A673 (cell line): Measurements from ENCODE around the gene PCDHGA6.
"Not testable (repeated sequence)": the region's sequence is repeated elsewhere in the genome, so short reads cannot be mapped to it uniquely, and the experiment has no call there.

Experiments
- CTCF ChIP-seq: fragments of 300-800, 200-600 bp; sonication (generic); conservative IDR thresholded peaks from 2 replicates; pipeline ENCODE4 v1.5.1; 2017; ENCODE audit warnings: low read depth, mild to moderate bottlenecking, antibody characterized with exemption, low read length, moderate library complexity, mixed read lengths
- EZH2 ChIP-seq: fragments of 200-600 bp; sonication (generic); IDR thresholded peaks from 2 replicates; pipeline ENCODE4 v1.6.1; 2017; ENCODE audit warnings: borderline replicate concordance, low read depth, mild to moderate bottlenecking, mixed read lengths, antibody characterized with exemption, low read length; ENCODE audit not compliant: poor library complexity, severe bottlenecking

- not testable (repeated sequence) for TF ChIP-seq CTCF, EZH2
These were observed 14.0 kb downstream of the PCDHGA6 start, which contains the start of gene PCDHGB4 for GRCh38 chr5:141387557-141388311.
